GM13977 (cell line): ENCODE results near the gene UBE2U.

Experiments
- DNase-seq: peaks from one replicate; pipeline ENCODE4 v3.0.0; 2012; ENCODE audit warnings: low spot score
- in situ Hi-C: fragments of 300-500 bp; cut with MboI; formaldehyde crosslinking; loops from one replicate; pipeline ENCODE4 v1.12.0; 2022; ENCODE audit warnings: low sequenced_read_pairs, low pct_unique_long_range_greater_than_20kb, mixed read lengths, inconsistent platforms; ENCODE audit not compliant: unreplicated experiment
- TF ChIP-seq, protein P1 (sequence below): IDR thresholded peaks from 2 replicates; pipeline ENCODE4 v1.5.1; 2012; ENCODE audit warnings: mild to moderate bottlenecking, control low read depth; ENCODE audit not compliant: insufficient read depth; ENCODE audit errors: extremely low read depth, missing control alignments

Gene UBE2U, protein sequence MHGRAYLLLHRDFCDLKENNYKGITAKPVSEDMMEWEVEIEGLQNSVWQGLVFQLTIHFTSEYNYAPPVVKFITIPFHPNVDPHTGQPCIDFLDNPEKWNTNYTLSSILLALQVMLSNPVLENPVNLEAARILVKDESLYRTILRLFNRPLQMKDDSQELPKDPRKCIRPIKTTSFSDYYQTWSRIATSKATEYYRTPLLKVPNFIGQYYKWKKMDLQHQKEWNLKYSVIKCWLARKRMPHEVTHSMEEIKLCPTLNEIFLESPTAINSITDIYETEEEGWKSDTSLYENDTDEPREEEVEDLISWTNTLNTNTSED

GRCh38 chr1:64203420-64203819 is at the start of gene UBE2U:
Gene UBE2U (plus strand): TSS chr1:64203623. CDS start chr1:64204051, 428 bp downstream.
- TF ChIP-seq, protein P1, sequence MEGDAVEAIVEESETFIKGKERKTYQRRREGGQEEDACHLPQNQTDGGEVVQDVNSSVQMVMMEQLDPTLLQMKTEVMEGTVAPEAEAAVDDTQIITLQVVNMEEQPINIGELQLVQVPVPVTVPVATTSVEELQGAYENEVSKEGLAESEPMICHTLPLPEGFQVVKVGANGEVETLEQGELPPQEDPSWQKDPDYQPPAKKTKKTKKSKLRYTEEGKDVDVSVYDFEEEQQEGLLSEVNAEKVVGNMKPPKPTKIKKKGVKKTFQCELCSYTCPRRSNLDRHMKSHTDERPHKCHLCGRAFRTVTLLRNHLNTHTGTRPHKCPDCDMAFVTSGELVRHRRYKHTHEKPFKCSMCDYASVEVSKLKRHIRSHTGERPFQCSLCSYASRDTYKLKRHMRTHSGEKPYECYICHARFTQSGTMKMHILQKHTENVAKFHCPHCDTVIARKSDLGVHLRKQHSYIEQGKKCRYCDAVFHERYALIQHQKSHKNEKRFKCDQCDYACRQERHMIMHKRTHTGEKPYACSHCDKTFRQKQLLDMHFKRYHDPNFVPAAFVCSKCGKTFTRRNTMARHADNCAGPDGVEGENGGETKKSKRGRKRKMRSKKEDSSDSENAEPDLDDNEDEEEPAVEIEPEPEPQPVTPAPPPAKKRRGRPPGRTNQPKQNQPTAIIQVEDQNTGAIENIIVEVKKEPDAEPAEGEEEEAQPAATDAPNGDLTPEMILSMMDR: no peak
- DNase-seq: no peak
- in situ Hi-C loops: no loop called here

DNA sequence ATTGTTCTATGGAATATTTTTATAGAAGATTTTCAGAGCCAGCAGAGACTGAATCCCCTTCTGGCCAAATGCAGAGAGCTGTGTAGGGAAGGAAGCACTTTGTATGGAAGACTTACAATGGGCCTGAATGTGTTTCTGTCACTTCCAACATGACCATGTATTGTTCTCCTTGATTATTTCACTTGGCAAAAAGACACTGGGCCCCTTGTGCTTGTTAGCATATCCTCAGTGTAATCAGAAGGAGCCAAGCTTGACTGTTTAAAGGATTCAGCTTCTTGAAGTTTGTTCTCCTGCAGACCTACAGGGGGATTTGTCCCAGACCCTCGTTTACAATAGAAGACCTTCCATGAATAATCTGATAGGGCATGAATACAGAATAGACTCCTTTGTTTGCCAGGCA is 48.1 kb upstream of the UBE2U start:
- in situ Hi-C loops: no loop called here
- no peak for DNase-seq
- TF ChIP-seq, protein P1: no peak

- TF ChIP-seq, protein P1: no peak
- no peak for DNase-seq
- in situ Hi-C loops: no loop called here
Observed at GRCh38 chr1:64161357-64161941, 42.0 kb upstream of the UBE2U start.

GRCh38 chr1:64162151-64162550 is 41.3 kb upstream of the UBE2U start:
- TF ChIP-seq, protein P1: no peak
- in situ Hi-C loops: no loop called here
- DNase-seq: no peak

DNA sequence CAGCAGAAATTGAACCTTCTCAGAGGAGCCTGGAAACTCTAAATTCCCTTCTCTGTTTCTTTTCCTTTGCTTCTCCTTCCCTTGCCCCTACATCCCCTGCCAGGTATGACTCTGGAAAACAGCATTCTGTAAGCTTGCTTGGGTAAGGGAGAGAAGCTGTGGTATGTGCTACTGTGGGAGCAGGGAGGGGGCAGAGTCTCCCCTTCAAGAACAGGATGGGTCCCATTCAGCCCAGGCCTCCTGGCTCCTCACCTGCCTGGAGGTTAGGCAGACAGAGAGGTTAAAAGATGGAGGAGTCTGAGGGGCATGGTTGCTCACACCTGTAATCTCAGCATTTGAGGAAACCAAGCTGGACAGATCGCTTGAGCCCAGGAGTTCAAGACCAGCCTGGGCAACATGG is 40.6 kb upstream of the UBE2U start:
- in situ Hi-C loops: no loop called here
- DNase-seq: no peak
- TF ChIP-seq, protein P1: no peak

DNA sequence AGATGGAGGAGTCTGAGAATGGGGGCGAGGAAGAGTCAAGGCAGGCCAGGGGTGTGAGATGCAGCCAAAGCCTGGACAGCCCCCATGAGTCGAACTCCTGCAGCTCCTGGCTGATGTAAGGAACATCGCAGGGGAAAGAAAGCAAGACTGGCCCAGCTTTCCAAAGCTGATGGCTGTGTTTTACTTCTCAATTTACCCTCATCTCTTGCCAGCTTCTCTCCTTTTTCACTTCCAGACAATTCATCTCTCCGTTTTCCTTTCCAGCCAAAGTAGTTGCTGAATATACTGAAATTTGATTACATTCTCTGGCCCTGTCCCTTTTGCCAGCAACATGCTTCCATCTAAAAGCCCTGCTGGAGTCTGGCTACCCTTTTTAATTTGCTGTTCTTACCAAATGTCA is 40.0 kb upstream of the UBE2U start:
- in situ Hi-C loops: no loop called here
- DNase-seq: no peak
- TF ChIP-seq, protein P1: no peak

GRCh38 chr1:64163970-64164369 is 39.5 kb upstream of the UBE2U start:
- in situ Hi-C loops: no loop called here
- TF ChIP-seq, protein P1: no peak
- DNase-seq: no peak
